Testis (tissue), 3 donors: ENCODE measurements around the gene RS1. TPM values are rescaled to one million over a fixed set of nuclear protein-coding genes. Genes with fewer than 3 reads are reported as not detected.

Experiments used
- DNase-seq: peaks from one replicate; pipeline ENCODE4 v3.0.0-alpha.2; 2019
- H3K27ac ChIP-seq, 2 donors: fragments of 200-600 bp; sonication (generic); one replicate each; pipeline ENCODE4 v1.5.1; 2019
- H3K27me3 ChIP-seq: fragments of 200-600 bp; sonication (generic); one replicate; pipeline ENCODE4 v1.5.1; 2019
- H3K36me3 ChIP-seq: fragments of 200-600 bp; sonication (generic); one replicate; pipeline ENCODE4 v1.5.1; 2017; ENCODE audit warnings: low read depth; ENCODE audit errors: missing control alignments
- H3K4me1 ChIP-seq: fragments of 200-600 bp; sonication (generic); one replicate; pipeline ENCODE4 v1.5.1; 2019
- H3K4me3 ChIP-seq, 2 donors: fragments of 200-600 bp; sonication (generic); one replicate each; pipeline ENCODE4 v1.5.1; 2017 to 2019
- H3K9me3 ChIP-seq: fragments of 200-600 bp; sonication (generic); one replicate; pipeline ENCODE4 v1.5.1; 2017
- CTCF ChIP-seq, 3 experiments: fragments of 450-650 bp in 2 of 3; fragments of 200-600 bp in 1 of 3; sonication (generic) in 1 of 3; IDR thresholded peaks; one replicate each; pipeline ENCODE4 v1.5.1; 2016 to 2019; ENCODE audit warnings: antibody characterized with exemption in 3 of 3, mild to moderate bottlenecking in 2 of 3, moderate library complexity in 1 of 3
- POLR2A ChIP-seq: fragments of 450-650 bp; IDR thresholded peaks from one replicate; pipeline ENCODE4 v1.6.1; 2017; ENCODE audit warnings: antibody characterized with exemption, mild to moderate bottlenecking, moderate library complexity
- WGBS, 2 donors: methylation state at CpG; one replicate each; pipeline ENCODE4 v1.1.5; 2018; 5-methylcytosine and 5-hydroxymethylcytosine counted together
- intact Hi-C: fragments of 100-400 bp; cut with DNase I; formaldehyde crosslinking; loops from one replicate; pipeline ENCODE4 v1.15.1; 2023; ENCODE audit warnings: low total_unique reads
- polyA plus RNA-seq: library from polyadenylated mRNA; stranded (reverse); fragments of 350-450 nt; fragmentation: Illumina TruSeq; extraction: RNeasy Lipid Tissue Mini Kit (QIAGEN cat#74804); gene quantifications from one replicate; pipeline ENCODE4 v1.2.3, GENCODE V29; 2014; ENCODE audit warnings: low read depth, low replicate concordance; ENCODE audit not compliant: insufficient read depth
- total RNA-seq, 2 donors: library from RNA; depleted of rRNA; stranded (reverse); fragments of >200 nt; gene quantifications; one replicate each; pipeline ENCODE4 v1.2.3, GENCODE V29; 2016

The RS1 gene
- total and polyA plus RNA-seq, 3 donors from 2014 or later, result not detected

- intact Hi-C loops, result no loop called here
- H3K4me3 ChIP-seq, result no peak overlapping the region
- WGBS, 2 donors, result 10 to 71% methylated on average over 2 to 4 of the region's 4 CpGs
- no peak for DNase-seq
- no peaks in the 10 kb centered on the region for H3K9me3 ChIP-seq
- H3K27ac ChIP-seq, result no peak overlapping the region
- no peaks in the 10 kb centered on the region for H3K36me3 ChIP-seq
- H3K4me1 ChIP-seq, result no peaks in the 10 kb centered on the region
- TF ChIP-seq CTCF (IDR thresholded peaks at IDR 0.05), result no peak
- TF ChIP-seq POLR2A, result no peak
- no peaks in the 10 kb centered on the region for H3K27me3 ChIP-seq
Measured at GRCh38 chrX:18607966-18608365, 63.9 kb downstream of the RS1 start.

- TF ChIP-seq POLR2A (no peak), CTCF (IDR thresholded peaks at IDR 0.05) (no peak)
- 54 to 58% methylated on average over 2 of the region's 2 CpGs for WGBS, 2 donors
Measured at GRCh38 chrX:18598413-18598812, 73.5 kb downstream of the RS1 start.

GRCh38 chrX:18596096-18596495 lies 75.8 kb downstream of the RS1 start:
- no peak overlapping the region for H3K4me3 ChIP-seq
- intact Hi-C loops, result no loop called here
- no peak overlapping the region for H3K27ac ChIP-seq
- DNase-seq, result peak; percentile 15
- no peak for TF ChIP-seq POLR2A
- no peak for TF ChIP-seq CTCF (IDR thresholded peaks at IDR 0.05)
- H3K9me3 ChIP-seq, result no peaks in the 10 kb centered on the region
- H3K36me3 ChIP-seq, result no peaks in the 10 kb centered on the region
- H3K4me1 ChIP-seq, result no peaks in the 10 kb centered on the region
- 38 to 40% methylated on average over 4 of the region's 4 CpGs for WGBS, 2 donors
- no peaks in the 10 kb centered on the region for H3K27me3 ChIP-seq

More at GRCh38 chrX:18598413-18598812, 73.5 kb downstream of the RS1 start:
- DNase-seq, result no peak
- H3K9me3 ChIP-seq, result no peaks in the 10 kb centered on the region
- intact Hi-C loops, result no loop called here
- no peaks in the 10 kb centered on the region for H3K4me1 ChIP-seq
- no peaks in the 10 kb centered on the region for H3K27me3 ChIP-seq
- H3K36me3 ChIP-seq, result no peaks in the 10 kb centered on the region
- no peak overlapping the region for H3K27ac ChIP-seq
- no peak overlapping the region for H3K4me3 ChIP-seq

GRCh38 chrX:18594079-18594478 lies 77.8 kb downstream of the RS1 start:
- Histone ChIP-seq H3K36me3 (no peaks in the 10 kb centered on the region), H3K4me3 (no peak overlapping the region), H3K4me1 (no peaks in the 10 kb centered on the region), H3K27ac (no peak overlapping the region), H3K27me3 (no peaks in the 10 kb centered on the region), H3K9me3 (no peaks in the 10 kb centered on the region)
- TF ChIP-seq CTCF (IDR thresholded peaks at IDR 0.05) (no peak), POLR2A (no peak)
- intact Hi-C loops, result no loop called here
- DNase-seq, result no peak
- 93 to 100% methylated on average over 2 of the region's 2 CpGs for WGBS, 2 donors

GRCh38 chrX:18591834-18592233 lies 80.1 kb downstream of the RS1 start:
- Histone ChIP-seq H3K36me3 (no peaks in the 10 kb centered on the region), H3K4me3 (no peak overlapping the region), H3K27ac (no peak overlapping the region), H3K9me3 (no peaks in the 10 kb centered on the region), H3K4me1 (no peaks in the 10 kb centered on the region), H3K27me3 (no peaks in the 10 kb centered on the region)
- TF ChIP-seq CTCF (IDR thresholded peaks at IDR 0.05), result no peak
- no peak for TF ChIP-seq POLR2A
- DNase-seq, result no peak
- 92 to 95% methylated on average over 2 of the region's 2 CpGs for WGBS, 2 donors
- intact Hi-C loops, result no loop called here
